Right cardiac atrium (tissue), 5 donors: ENCODE measurements around the gene MEIS3. TPM values are rescaled to one million over a fixed set of nuclear protein-coding genes. Genes with fewer than 3 reads are reported as not detected.

Source experiments
- ATAC-seq, 2 donors: fragments of 200-7000 bp; cut with Tn5 transposase; one replicate each; pipeline versions ENCODE4 v1.8.0 to v1.9.1; 2020; ENCODE audit warnings: moderate library complexity in 2 of 2, mild to moderate bottlenecking in 1 of 2
- DNase-seq, 3 donors: peaks; one replicate each; pipeline ENCODE4 v3.0.0-alpha.2; 2020
- H3K27ac ChIP-seq: one replicate; pipeline ENCODE4 v1.5.1; 2013; ENCODE audit warnings: mild to moderate bottlenecking, low read length, control low read depth, moderate library complexity
- H3K27me3 ChIP-seq: one replicate; pipeline ENCODE4 v1.6.1; 2013; ENCODE audit not compliant: control insufficient read depth, insufficient read depth
- H3K4me1 ChIP-seq: one replicate; pipeline ENCODE4 v1.6.1; 2013; ENCODE audit warnings: low read length; ENCODE audit not compliant: control insufficient read depth, insufficient read depth
- H3K4me3 ChIP-seq: one replicate; pipeline ENCODE4 v1.5.1; 2013; ENCODE audit warnings: low read length, control low read depth
- H3K9me3 ChIP-seq: one replicate; pipeline ENCODE4 v1.6.1; 2013; ENCODE audit warnings: low read length; ENCODE audit not compliant: control insufficient read depth
- WGBS: extraction: QIAGEN DNeasy Blood & Tissue Kit; methylation state at CpG from one replicate; pipeline ENCODE4 v1.1.7; 2013; 5-methylcytosine and 5-hydroxymethylcytosine counted together
- intact Hi-C, 4 donors: fragments of 100-400 bp; cut with DNase I; formaldehyde crosslinking; loops; one replicate each; pipeline versions ENCODE4 v1.11.0 to v1.14.0; 2022 to 2023
- polyA plus RNA-seq: library from polyadenylated mRNA; stranded (reverse); fragments of 200-250 nt; gene quantifications from one replicate; pipeline ENCODE4 v1.2.3, GENCODE V29; 2013
- total RNA-seq, 4 donors: library from RNA; stranded (reverse); fragmentation: NEBNext Ultra II Directional; extraction: Animal tissue kit (Norgen Biotek cat#: 25700); gene quantifications; one replicate each; pipeline ENCODE4 v1.2.1, GENCODE V29; 2021
- donor health status: healthy with polysubstance abuse.
- donor health status: DM: no; HTN: yes; CAD: no.
- donor health status: DM: no; HTN: no; CAD: no.
- donor health status: DM: no; HTN: yes; CAD: no; lungs with severe emphysema.
- donor health status: DM: yes; HTN: yes; CAD: no.

Gene MEIS3
- total and polyA plus RNA-seq, 5 donors, result 2.6 to 9.8 (median 5.9) TPM

- 54% methylated on average over 16 of the region's 16 CpGs for WGBS
- Histone ChIP-seq H3K9me3 (no peaks in the 10 kb centered on the region), H3K4me1 (no peaks in the 10 kb centered on the region), H3K27ac (no peak overlapping the region), H3K4me3 (no peak overlapping the region), H3K27me3 (no peaks in the 10 kb centered on the region)
- DNase-seq (no peak), ATAC-seq (no peak)
- intact Hi-C loops, result loop anchor here in 3 of 4 donors (5.0 to 10.0 kb wide), 2 partner anchors 80 to 262 kb away; partner anchors contain the start of gene NAPA (in 2 of the 3)
These were observed 15.9 kb upstream of the MEIS3 start for GRCh38 chr19:47435196-47435595.

- 71% methylated on average over 7 of the region's 7 CpGs for WGBS
- ATAC-seq (no peak), DNase-seq (no peak)
- H3K27me3 ChIP-seq, result no peaks in the 10 kb centered on the region
- H3K4me1 ChIP-seq, result no peaks in the 10 kb centered on the region
- no peak overlapping the region for H3K4me3 ChIP-seq
- intact Hi-C loops, result loop anchor here in 2 of 4 donors (10.0 kb wide), 1 partner anchor 81 kb away; the partner anchor contains the start of gene NAPA (in 2 of the 2)
- no peak overlapping the region for H3K27ac ChIP-seq
- no peaks in the 10 kb centered on the region for H3K9me3 ChIP-seq
These were observed 14.8 kb upstream of the MEIS3 start for GRCh38 chr19:47434088-47434487.

- intact Hi-C loops, result loop anchor here in 2 of 4 donors (10.0 kb wide), 1 partner anchor 82 kb away; the partner anchor contains the start of gene NAPA (in 2 of the 2)
- no peak for ATAC-seq
- Histone ChIP-seq H3K4me3 (no peak overlapping the region), H3K27me3 (no peaks in the 10 kb centered on the region), H3K9me3 (no peaks in the 10 kb centered on the region), H3K4me1 (no peaks in the 10 kb centered on the region), H3K27ac (no peak overlapping the region)
- DNase-seq, result no peak
- 29% methylated on average over 1 of the region's 1 CpG for WGBS
These were observed 13.8 kb upstream of the MEIS3 start for GRCh38 chr19:47433121-47433520.

- intact Hi-C loops, result loop anchor here in 2 of 4 donors (10.0 kb wide), 1 partner anchor 82 kb away; the partner anchor contains the start of gene NAPA (in 2 of the 2)
- H3K27me3 ChIP-seq, result no peaks in the 10 kb centered on the region
- no peaks in the 10 kb centered on the region for H3K4me1 ChIP-seq
- DNase-seq (no peak), ATAC-seq (no peak)
- H3K4me3 ChIP-seq, result no peak overlapping the region
- H3K9me3 ChIP-seq, result no peaks in the 10 kb centered on the region
- H3K27ac ChIP-seq, result no peak overlapping the region
These were observed 13.2 kb upstream of the MEIS3 start for GRCh38 chr19:47432499-47432898.

- DNase-seq (no peak), ATAC-seq (no peak)
- no peaks in the 10 kb centered on the region for H3K27me3 ChIP-seq
- H3K9me3 ChIP-seq, result no peaks in the 10 kb centered on the region
- no peak overlapping the region for H3K4me3 ChIP-seq
- H3K27ac ChIP-seq, result no peak overlapping the region
- intact Hi-C loops, result loop anchor here in 2 of 4 donors (10.0 kb wide), 1 partner anchor 83 kb away; the partner anchor contains the start of gene NAPA (in 2 of the 2)
- no peaks in the 10 kb centered on the region for H3K4me1 ChIP-seq
- 71% methylated on average over 18 of the region's 18 CpGs for WGBS
These were observed 12.8 kb upstream of the MEIS3 start for GRCh38 chr19:47432091-47432490.

- intact Hi-C loops, result loop anchor here in 2 of 4 donors (10.0 kb wide), 1 partner anchor 85 kb away; the partner anchor contains the start of gene NAPA (in 2 of the 2)
- no peaks in the 10 kb centered on the region for H3K4me1 ChIP-seq
- H3K9me3 ChIP-seq, result no peaks in the 10 kb centered on the region
- H3K27ac ChIP-seq, result no peak overlapping the region
- WGBS, result 6% methylated on average over 69 of the region's 69 CpGs
- H3K4me3 ChIP-seq, result no peak overlapping the region
- peak in 2 of 3 donors; percentile 64 to 72 for DNase-seq
- ATAC-seq, result peak; percentile 17 to 29
- H3K27me3 ChIP-seq, result no peaks in the 10 kb centered on the region
These were observed 10.9 kb upstream of the MEIS3 start for GRCh38 chr19:47430041-47430802.

GRCh38 chr19:47429140-47429793 lies 9.9 kb upstream of the MEIS3 start:
- 17% methylated on average over 20 of the region's 20 CpGs for whole genome bisulfite sequencing
- H3K27ac ChIP-seq, result no peak overlapping the region
- no peaks in the 10 kb centered on the region for H3K27me3 ChIP-seq
- H3K4me3 ChIP-seq, result no peak overlapping the region
- H3K4me1 ChIP-seq, result no peaks in the 10 kb centered on the region
- no peak for DNase-seq
- no peak for ATAC-seq
- H3K9me3 ChIP-seq, result no peaks in the 10 kb centered on the region
- intact Hi-C loops, result loop anchor here in 3 of 4 donors (10.0 kb wide), 1 partner anchor 134 kb away; no protein-coding TSS in a partner anchor

- Histone ChIP-seq H3K27me3 (no peaks in the 10 kb centered on the region), H3K27ac (no peak overlapping the region), H3K4me1 (no peaks in the 10 kb centered on the region), H3K9me3 (no peaks in the 10 kb centered on the region), H3K4me3 (no peak overlapping the region)
- ATAC-seq, result peak; percentile 91 to 94
- intact Hi-C loops, result loop anchor here in 3 of 4 donors (10.0 kb wide), 1 partner anchor 134 kb away; no protein-coding TSS in a partner anchor
- DNase-seq, result peak; percentile 91 to 94 (median 91)
- under 1% methylated on average over 27 of the region's 27 CpGs for WGBS
These were observed 9.0 kb upstream of the MEIS3 start for GRCh38 chr19:47428177-47428894.

- Histone ChIP-seq H3K27ac (no peak overlapping the region), H3K4me3 (no peak overlapping the region)
- 6% methylated on average over 17 of the region's 17 CpGs for WGBS
These were observed 8.2 kb upstream of the MEIS3 start for GRCh38 chr19:47427241-47428176.

More at GRCh38 chr19:47427241-47428176, 8.2 kb upstream of the MEIS3 start:
- H3K4me1 ChIP-seq, result no peaks in the 10 kb centered on the region
- peak in 2 of 3 donors; percentile 44 to 74 for DNase-seq
- peak; percentile 26 to 58 for ATAC-seq
- no peaks in the 10 kb centered on the region for H3K27me3 ChIP-seq
- H3K9me3 ChIP-seq, result no peaks in the 10 kb centered on the region
- intact Hi-C loops, result loop anchor here in 3 of 4 donors (10.0 kb wide), 1 partner anchor 133 kb away; no protein-coding TSS in a partner anchor
